D721Med (cell line): ENCODE measurements around the gene TMEM238.

ENCODE experiments used
- DNase-seq: peaks from one replicate; pipeline ENCODE4 v3.0.0; 2011; ENCODE audit warnings: low spot score; ENCODE audit not compliant: insufficient read length
- FAIRE-seq: peaks from 2 replicates; lab custom pipeline; 2011; peaks lifted over from hg19 to GRCh38; lab: Jason Lieb, UNC
- CTCF ChIP-seq: IDR thresholded peaks from 2 replicates; pipeline ENCODE4 v1.5.1; 2012; ENCODE audit warnings: mild to moderate bottlenecking, control low read depth; ENCODE audit not compliant: insufficient read depth; ENCODE audit errors: missing control alignments

Gene TMEM238

GRCh38 chr19:55373993-55374757 lies 9.9 kb downstream of the TMEM238 start:
- FAIRE-seq (no peak), DNase-seq (no peak)
- TF ChIP-seq CTCF: no peak

DNA sequence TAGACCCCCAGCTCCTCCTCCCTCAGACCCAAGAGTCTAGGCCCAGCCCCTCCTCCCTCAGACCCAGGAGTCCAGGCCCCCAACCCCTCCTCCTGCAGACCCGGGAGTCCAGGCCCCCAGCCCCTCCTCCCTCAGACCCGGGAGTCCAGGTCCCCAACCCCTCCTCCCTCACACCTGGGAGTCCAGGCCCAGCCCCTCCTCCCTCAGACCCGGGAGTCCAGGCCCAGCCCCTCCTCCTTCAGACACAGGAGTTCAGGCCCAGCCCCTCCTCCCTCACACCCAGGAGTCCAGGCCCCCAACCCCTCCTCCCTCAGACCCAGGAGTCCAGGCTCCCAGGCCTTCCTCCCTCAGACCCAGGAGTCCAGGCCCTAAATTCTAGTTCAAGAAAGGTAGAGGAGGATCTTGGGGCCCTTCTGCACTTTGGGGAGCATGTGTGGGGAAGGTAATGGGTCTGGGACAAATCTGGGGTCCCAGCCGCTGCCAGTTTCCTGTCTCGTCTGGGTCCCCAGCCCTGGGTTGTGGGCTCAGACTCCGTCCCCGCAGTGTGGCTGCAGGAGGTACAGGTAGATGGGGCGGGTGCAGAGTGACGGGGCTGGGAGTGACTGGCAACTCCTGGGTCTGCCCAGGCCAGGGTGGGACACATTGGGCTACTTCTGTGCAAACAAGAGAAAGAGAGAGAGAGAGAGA lies 10.6 kb downstream of the TMEM238 start:
- FAIRE-seq: no peak
- no peak for DNase-seq
- TF ChIP-seq CTCF: no peak

- no peak for DNase-seq
- TF ChIP-seq CTCF: no peak
- no peak for FAIRE-seq
These were observed 11.6 kb downstream of the TMEM238 start for GRCh38 chr19:55372316-55373081.

- TF ChIP-seq CTCF: no peak
- FAIRE-seq: no peak
- DNase-seq: no peak
These were observed 13.6 kb downstream of the TMEM238 start, which contains the start of gene IL11 for GRCh38 chr19:55370305-55370988. TSS of gene IL11 (minus strand) at chr19:55370463. CDS start at chr19:55370310, 153 bp downstream.

DNA sequence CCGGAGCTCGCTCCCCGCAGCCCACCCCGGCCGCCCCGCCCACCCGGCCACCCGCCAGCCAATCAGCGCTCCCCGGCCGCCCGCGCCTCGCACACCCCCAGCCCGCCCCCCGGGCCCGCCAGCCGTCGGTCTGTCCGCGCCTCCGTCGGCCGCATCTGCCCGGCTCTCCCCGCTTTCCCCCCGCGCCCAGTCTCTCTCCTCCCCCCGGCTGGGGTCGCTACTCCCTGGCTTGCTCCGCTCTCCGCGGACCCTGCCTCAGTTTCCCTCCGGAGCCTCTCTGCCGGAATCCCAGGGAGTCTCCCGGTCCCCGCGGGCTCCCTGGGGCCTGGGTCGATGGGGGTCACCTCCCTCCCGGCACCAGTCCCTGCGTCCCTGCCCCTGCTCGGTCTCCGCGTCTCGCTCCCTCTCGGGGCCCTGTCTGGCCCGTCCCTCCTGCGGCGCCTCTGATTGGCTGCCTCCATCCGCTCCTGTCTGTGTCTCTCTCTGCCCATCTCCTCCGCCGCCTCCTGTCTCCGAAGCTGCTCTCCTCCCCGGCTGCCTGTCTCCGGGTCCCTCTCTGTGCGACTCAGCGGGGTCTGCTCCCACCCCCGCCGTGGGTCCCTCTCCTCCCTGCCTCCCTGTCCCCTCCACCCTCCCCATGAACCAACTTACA lies 14.3 kb downstream of the TMEM238 start:
- FAIRE-seq: no peak
- DNase-seq: peak; percentile 93
- no peak for TF ChIP-seq CTCF
